Left lobe of liver (tissue), 2 donors: ENCODE data around the gene RORB. TPM values are rescaled to one million over a fixed set of nuclear protein-coding genes. Genes with fewer than 3 reads are reported as not detected.

Experiments used
- ATAC-seq: fragments of 200-7000 bp; cut with Tn5 transposase; one replicate; pipeline ENCODE4 v1.9.1; 2020; ENCODE audit warnings: mild to moderate bottlenecking, moderate library complexity
- DNase-seq: peaks from one replicate; pipeline ENCODE4 v3.0.0-alpha.2; 2020; ENCODE audit warnings: low spot score
- total RNA-seq: library from RNA; stranded (reverse); gene quantifications from one replicate; pipeline ENCODE4 v1.2.1, GENCODE V29; 2021
- donor health status: DM: no; HTN: no; CAD: no; lungs with moderate emphysema.
- donor health status: DM: no; HTN: yes; CAD: no.

Gene RORB
- total RNA-seq, 1 donor from 2014 or later, result 0.05 TPM

GRCh38 chr9:74697535-74697934, 200.4 kb downstream of the RORB start:
- DNase-seq (no peak), ATAC-seq (no peak)

DNA sequence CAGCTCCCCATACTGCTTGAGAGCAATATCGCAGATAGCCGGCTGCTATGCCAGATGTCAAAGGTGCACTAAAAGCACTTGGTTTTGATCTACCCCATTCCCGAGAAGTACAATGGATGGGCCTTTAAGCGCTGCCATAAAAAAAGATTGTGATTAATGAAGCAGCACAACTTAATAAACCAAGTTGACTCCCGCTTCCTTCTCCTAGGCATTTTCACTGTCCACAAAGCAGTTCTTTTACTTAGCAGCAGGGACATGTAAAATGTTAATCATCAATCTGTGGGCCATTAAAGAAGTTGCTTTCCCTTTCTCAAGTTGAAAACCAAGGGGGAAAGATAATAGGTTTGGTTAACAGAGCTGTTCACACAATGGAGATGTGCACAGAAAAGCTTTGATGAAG, 214.2 kb downstream of the RORB start:
- DNase-seq (no peak), ATAC-seq (no peak)

GRCh38 chr9:74718709-74719108, 221.6 kb downstream of the RORB start:
- ATAC-seq, result no peak

GRCh38 chr9:74719306-74719705, 222.2 kb downstream of the RORB start:
- no peak for DNase-seq

More at GRCh38 chr9:74718709-74719108, 221.6 kb downstream of the RORB start:
- no peak for DNase-seq

DNA sequence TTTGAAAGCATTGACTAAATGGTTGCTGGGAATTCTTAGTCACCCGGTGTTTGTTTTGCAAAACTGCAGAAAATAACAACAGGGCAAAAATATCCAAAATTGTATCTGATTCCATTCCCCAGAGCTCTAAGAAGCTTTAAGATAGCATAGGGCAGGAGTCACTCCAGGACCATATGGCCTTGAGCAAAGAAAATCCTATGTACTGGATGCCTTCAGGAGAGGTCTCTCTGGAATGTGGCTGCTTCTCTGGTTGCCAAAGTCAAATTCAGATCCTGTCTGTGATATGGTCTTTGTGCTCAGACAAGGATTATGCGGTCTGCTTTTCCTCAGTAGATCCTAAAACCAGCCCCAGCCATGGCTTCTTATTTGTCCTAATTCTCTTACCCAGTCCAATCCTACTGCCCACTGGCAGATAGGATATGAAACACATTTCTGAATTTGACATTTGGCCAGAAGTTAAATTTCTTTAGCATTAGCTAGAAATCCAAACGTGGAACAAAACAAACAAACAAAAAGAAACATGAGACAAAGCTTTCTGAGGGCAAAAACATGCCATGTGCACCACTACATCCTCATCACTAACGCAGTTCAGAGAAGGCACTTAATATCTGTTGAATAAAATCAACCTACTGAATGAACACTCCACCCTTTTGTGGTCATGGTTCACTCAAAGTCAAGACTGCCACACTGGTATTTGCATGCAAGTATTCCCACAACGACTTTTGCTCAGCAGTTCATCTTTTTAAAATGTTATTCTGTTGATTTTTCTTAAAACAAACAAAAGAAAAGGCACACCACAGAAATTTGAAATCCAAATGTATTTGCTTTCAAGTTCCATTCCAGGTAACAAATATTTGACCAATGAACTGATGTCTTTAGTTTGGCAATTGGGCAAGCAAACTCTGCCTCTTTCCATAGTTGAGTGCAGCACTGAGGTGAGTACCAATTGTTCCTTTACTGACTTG, 224.8 kb downstream of the RORB start:
- DNase-seq (no peak), ATAC-seq (no peak)

More at GRCh38 chr9:74719306-74719705, 222.2 kb downstream of the RORB start:
- ATAC-seq, result no peak

DNA sequence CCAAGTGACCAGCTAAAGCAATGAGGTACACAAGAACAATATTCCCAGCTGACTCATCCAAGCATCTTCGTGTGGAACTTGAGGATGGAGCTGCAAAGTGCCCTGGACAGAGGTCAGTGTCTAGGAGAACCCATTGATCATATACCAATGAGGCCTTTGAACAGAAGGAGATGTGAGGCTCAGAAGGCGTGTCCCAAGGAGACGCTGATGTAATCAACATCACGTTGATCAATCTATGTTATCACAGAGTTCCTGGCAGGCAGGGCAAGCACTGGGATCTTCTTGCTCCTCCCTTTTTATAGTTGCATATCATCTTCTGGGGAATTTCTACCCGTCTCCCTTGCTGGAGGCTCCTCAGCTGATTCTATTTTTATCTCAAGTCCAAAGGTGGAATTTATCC, 227.2 kb downstream of the RORB start:
- DNase-seq (no peak), ATAC-seq (no peak)

DNA sequence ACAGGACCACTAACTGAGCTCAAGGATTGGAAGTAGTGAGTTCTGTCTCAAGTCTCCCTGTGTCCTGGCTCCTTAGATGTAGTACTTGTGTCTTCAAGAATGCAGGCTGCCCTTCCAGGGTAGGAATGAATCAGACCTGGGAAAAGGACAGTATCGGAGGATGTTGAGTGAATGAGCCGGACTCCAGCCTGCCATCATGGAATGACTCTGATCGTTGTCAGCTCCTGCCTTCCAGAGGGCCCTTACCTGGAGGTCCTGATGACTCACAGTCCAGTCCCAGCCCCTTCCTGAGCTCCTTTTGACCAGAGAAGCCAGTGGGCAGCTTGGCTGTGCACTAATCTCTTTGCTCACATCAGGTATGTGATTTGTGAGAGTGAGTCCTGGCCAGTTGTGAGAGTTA, 229.4 kb downstream of the RORB start:
- no peak for ATAC-seq
- DNase-seq, result no peak

- no peak for DNase-seq
- no peak for ATAC-seq
Measured at GRCh38 chr9:74728176-74728575, 231.0 kb downstream of the RORB start.

- ATAC-seq, result no peak
Measured at GRCh38 chr9:74729136-74729695, 232.1 kb downstream of the RORB start.

GRCh38 chr9:74735761-74736160, 238.6 kb downstream of the RORB start:
- ATAC-seq (no peak), DNase-seq (no peak)

More at GRCh38 chr9:74729136-74729695, 232.1 kb downstream of the RORB start:
- no peak for DNase-seq

DNA sequence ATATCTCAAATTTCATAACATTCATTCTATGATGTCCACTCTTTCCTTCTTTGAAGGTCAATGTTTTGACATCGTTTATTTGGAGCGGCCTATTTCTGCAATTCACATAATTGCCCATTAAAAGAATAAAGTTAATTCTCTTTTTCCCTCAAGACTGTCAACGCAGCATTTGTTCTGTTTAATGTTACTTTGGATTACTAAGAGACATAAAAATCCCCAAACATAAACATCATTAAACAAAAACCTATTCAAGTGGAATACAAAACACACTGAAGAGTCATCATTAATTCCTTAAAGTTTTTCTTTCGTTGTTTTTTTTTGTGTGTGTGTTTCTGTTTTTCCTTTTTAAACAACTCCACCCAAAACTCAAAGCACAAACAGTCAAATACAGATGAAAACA, 239.5 kb downstream of the RORB start:
- no peak for ATAC-seq
- DNase-seq, result no peak

GRCh38 chr9:74742191-74742790, 245.2 kb downstream of the RORB start:
- ATAC-seq, result no peak
- DNase-seq, result no peak
